Activated B cell treated with CpG ODN at 0.5 μM for 24 hours (primary cell): Measurements from ENCODE around the gene PQBP1. TPM values are rescaled to one million over a fixed set of nuclear protein-coding genes. Genes with fewer than 3 reads are reported as not detected.

Experiments
- ATAC-seq: fragments of 200-7000 bp; cut with Tn5 transposase; one replicate; pipeline ENCODE4 v1.10.0; 2021; ENCODE audit warnings: low read depth, mild to moderate bottlenecking, moderate library complexity
- CTCF ChIA-PET: fragments of 350-600 bp; sonication (Branson Sonifier 250); formaldehyde crosslinking; loops from one replicate; lab custom pipeline; 2021; ENCODE audit warnings: antibody characterized with exemption; lab: Charles Lee
- POLR2A ChIA-PET: fragments of 350-600 bp; sonication (Branson Sonifier 250); formaldehyde crosslinking; loops from one replicate; lab custom pipeline; 2021; ENCODE audit warnings: antibody characterized with exemption; lab: Charles Lee
- DNase-seq: peaks from one replicate; pipeline ENCODE4 v3.0.0; 2022
- H3K27ac Mint-ChIP-seq: one replicate; pipeline ENCODE4 v1.8.0; 2020; ENCODE audit warnings: mixed read lengths
- H3K27me3 Mint-ChIP-seq: one replicate; pipeline ENCODE4 v1.8.0; 2021; ENCODE audit warnings: mixed read lengths
- H3K36me3 Mint-ChIP-seq: one replicate; pipeline ENCODE4 v1.8.0; 2021; ENCODE audit warnings: low read depth, mixed read lengths
- H3K4me1 Mint-ChIP-seq: one replicate; pipeline ENCODE4 v1.8.0; 2021; ENCODE audit warnings: mixed read lengths
- H3K4me3 Mint-ChIP-seq: one replicate; pipeline ENCODE4 v1.8.0; 2020; ENCODE audit warnings: mild to moderate bottlenecking, mixed read lengths
- H3K9me3 Mint-ChIP-seq: one replicate; pipeline ENCODE4 v1.8.0; 2020; ENCODE audit warnings: mixed read lengths
- CTCF ChIP-seq: fragments of 200-600 bp; IDR thresholded peaks from one replicate; pipeline ENCODE4 v1.8.0; 2022; ENCODE audit warnings: antibody characterized with exemption, mild to moderate bottlenecking
- intact Hi-C: fragments of 100-400 bp; cut with micrococcal nuclease; formaldehyde crosslinking; loops from one replicate; pipeline ENCODE4 v1.15.1; 2024
- total RNA-seq: library from RNA; stranded (reverse); gene quantifications from 2 replicates; pipeline ENCODE4 v1.2.3, GENCODE V29; 2022

The PQBP1 gene
- total RNA-seq, 1 donor from 2014 or later: 81.6 TPM

GRCh38 chrX:48893556-48894348 is 4.0 kb upstream of the PQBP1 start:
- Mint-ChIP-seq H3K36me3 (peaks cover 26% of the 10 kb centered on the region), H3K4me3 (no peak overlapping the region), H3K9me3 (no peaks in the 10 kb centered on the region), H3K27ac (no peak overlapping the region), H3K27me3 (no peaks in the 10 kb centered on the region), H3K4me1 (peaks cover 38% of the 10 kb centered on the region)
- no peak for TF ChIP-seq CTCF
- CTCF ChIA-PET: interaction anchor here (0.8 to 3.0 kb wide), 3 partner anchors 22 to 53 kb away, joined by 3 to 17 read pairs (median 3); no protein-coding TSS in a partner anchor
- POLR2A ChIA-PET: interaction anchor here (1.1 to 2.0 kb wide), 3 partner anchors 13 to 156 kb away, joined by 3 to 5 read pairs (median 4); partner anchors contain the start of gene SLC35A2
- intact Hi-C loops: loop anchor here (5.0 kb wide), 2 partner anchors 209 to 246 kb away; no protein-coding TSS in a partner anchor
- DNase-seq: no peak
- no peak for ATAC-seq

- H3K27me3 Mint-ChIP-seq: no peaks in the 10 kb centered on the region
- ChIA-PET POLR2A (interaction anchor here (0.7 kb wide), 1 partner anchor 44 kb away, joined by 3 read pairs; no protein-coding TSS in a partner anchor), CTCF (no interaction called here)
- no peak overlapping the region for H3K4me3 Mint-ChIP-seq
- intact Hi-C loops: loop anchor here (5.0 kb wide), 2 partner anchors 207 to 248 kb away; no protein-coding TSS in a partner anchor
- ATAC-seq: no peak
- peaks cover 41% of the 10 kb centered on the region for H3K4me1 Mint-ChIP-seq
- no peak for DNase-seq
- no peak for TF ChIP-seq CTCF
- peaks cover 28% of the 10 kb centered on the region for H3K36me3 Mint-ChIP-seq
- no peak overlapping the region for H3K27ac Mint-ChIP-seq
- no peaks in the 10 kb centered on the region for H3K9me3 Mint-ChIP-seq
These were observed 2.8 kb upstream of the PQBP1 start for GRCh38 chrX:48894891-48895290.

GRCh38 chrX:48896611-48897011 is 1.1 kb upstream of the PQBP1 start:
- peaks cover 36% of the 10 kb centered on the region for H3K36me3 Mint-ChIP-seq
- CTCF ChIA-PET: interaction anchor here (1.0 kb wide), 1 partner anchor 49 kb away, joined by 3 read pairs; no protein-coding TSS in a partner anchor
- H3K9me3 Mint-ChIP-seq: no peaks in the 10 kb centered on the region
- no peak for TF ChIP-seq CTCF
- peak overlapping the region; percentile 94 for H3K4me3 Mint-ChIP-seq
- no peaks in the 10 kb centered on the region for H3K27me3 Mint-ChIP-seq
- POLR2A ChIA-PET: interaction anchor here (0.6 to 3.7 kb wide), 9 partner anchors 15 to 212 kb away, joined by 3 to 65 read pairs (median 11); partner anchors contain the start of genes GRIPAP1, OTUD5 and SLC35A2
- peaks cover 33% of the 10 kb centered on the region for H3K4me1 Mint-ChIP-seq
- H3K27ac Mint-ChIP-seq: peak overlapping the region; percentile 97
- intact Hi-C loops: loop anchor here (1.0 to 2.0 kb wide), 8 partner anchors 15 to 160 kb away; partner anchors contain the start of genes GRIPAP1, PIM2, SLC35A2 and TFE3
- no peak for ATAC-seq
- DNase-seq: no peak

- Mint-ChIP-seq H3K4me1 (peaks cover 29% of the 10 kb centered on the region), H3K9me3 (no peaks in the 10 kb centered on the region), H3K27me3 (no peaks in the 10 kb centered on the region), H3K36me3 (peaks cover 41% of the 10 kb centered on the region), H3K4me3 (peak overlapping the region; percentile 94), H3K27ac (peak overlapping the region; percentile 97)
- TF ChIP-seq CTCF: no peak
- ATAC-seq: peak; percentile 3
- no peak for DNase-seq
- POLR2A ChIA-PET: interaction anchor here (0.6 to 3.7 kb wide), 20 partner anchors 11 to 1679 kb away, joined by 3 to 65 read pairs (median 6); partner anchors contain the start of genes CDK16, GRIPAP1, HDAC6 and OTUD5
- CTCF ChIA-PET: interaction anchor here (1.0 to 1.3 kb wide), 2 partner anchors 40 to 49 kb away, joined by 3 to 8 read pairs; no protein-coding TSS in a partner anchor
- intact Hi-C loops: loop anchor here (1.0 to 2.0 kb wide), 8 partner anchors 14 to 160 kb away; partner anchors contain the start of genes GRIPAP1, PIM2, SLC35A2 and TFE3
These were observed 539 bp upstream of the PQBP1 start for GRCh38 chrX:48897157-48897624.
